H1 (cell line): ENCODE results near the gene CCDC13. TPM values are rescaled to one million over a fixed set of nuclear protein-coding genes. Genes with fewer than 3 reads are reported as not detected.

ENCODE experiments used
- BCL11A ChIP-seq, 2 experiments: IDR thresholded peaks; one replicate each; pipeline ENCODE4 v1.6.1; 2011; ENCODE audit warnings: low read depth in 2 of 2, low read length in 2 of 2, mild to moderate bottlenecking in 2 of 2
- EZH2 ChIP-seq: fragments of 200-600 bp; sonication (generic); IDR thresholded peaks from 2 replicates; pipeline ENCODE4 v1.7.1; 2012; ENCODE audit warnings: low read depth, mild to moderate bottlenecking, moderate library complexity, low read length, inconsistent platforms; ENCODE audit not compliant: severe bottlenecking
- HDAC2 ChIP-seq, 2 experiments: fragments of 300-600 bp in 1 of 2; sonication (generic) in 1 of 2; IDR thresholded peaks; 2 replicates each; pipeline ENCODE4 v1.6.1; 2011 to 2012; ENCODE audit warnings: low read depth in 2 of 2, low read length in 2 of 2, mild to moderate bottlenecking in 2 of 2, moderate library complexity in 2 of 2, borderline replicate concordance in 1 of 2, inconsistent platforms in 1 of 2
- KDM5A ChIP-seq: fragments of 200-600 bp; IDR thresholded peaks from 2 replicates; pipeline ENCODE4 v1.7.1; 2012; ENCODE audit warnings: mild to moderate bottlenecking, low read length, inconsistent platforms, mixed read lengths
- RBBP5 ChIP-seq: IDR thresholded peaks from 2 replicates; pipeline ENCODE4 v1.7.1; 2012; ENCODE audit warnings: low read depth, mild to moderate bottlenecking, inconsistent platforms, low read length, moderate library complexity, borderline replicate concordance
- polyA plus RNA-seq, 7 experiments: library from polyadenylated mRNA; depleted of rRNA in 3 of 7; stranded (reverse) in 5 of 7; unstranded in 2 of 7; fragments of >200 nt in 5 of 7; fragments of 200-250 nt in 2 of 7; gene quantifications; 1 replicate in 5 of 7; 2 replicates in 1 of 7; 4 replicates in 1 of 7; pipeline versions ENCODE4 v1.2.1 to v1.2.3, GENCODE V29; 2011 to 2013; ENCODE audit warnings: missing spikeins in 2 of 7, mixed read lengths in 2 of 7
- total RNA-seq: library from RNA; stranded (reverse); fragmentation: NEBNext Ultra II Directional; extraction: Animal tissue kit (Norgen Biotek cat#: 25700); gene quantifications from 2 replicates; pipeline ENCODE4 v1.2.1, GENCODE V29; 2021
- TF ChIP-seq, protein P1 (sequence below): IDR thresholded peaks from 2 replicates; pipeline ENCODE4 v1.6.1; 2012; ENCODE audit warnings: low read length, inconsistent platforms
- TF ChIP-seq, protein P2 (sequence below): IDR thresholded peaks from 2 replicates; pipeline ENCODE4 v1.6.1; 2012; ENCODE audit warnings: inconsistent platforms

CCDC13 gene
- total and polyA plus RNA-seq, 2 of the 8 experiments (the other 6 are each of a cell fraction or from before 2014, with no cell fraction given) = 0.06 TPM; not detected in 1

DNA sequence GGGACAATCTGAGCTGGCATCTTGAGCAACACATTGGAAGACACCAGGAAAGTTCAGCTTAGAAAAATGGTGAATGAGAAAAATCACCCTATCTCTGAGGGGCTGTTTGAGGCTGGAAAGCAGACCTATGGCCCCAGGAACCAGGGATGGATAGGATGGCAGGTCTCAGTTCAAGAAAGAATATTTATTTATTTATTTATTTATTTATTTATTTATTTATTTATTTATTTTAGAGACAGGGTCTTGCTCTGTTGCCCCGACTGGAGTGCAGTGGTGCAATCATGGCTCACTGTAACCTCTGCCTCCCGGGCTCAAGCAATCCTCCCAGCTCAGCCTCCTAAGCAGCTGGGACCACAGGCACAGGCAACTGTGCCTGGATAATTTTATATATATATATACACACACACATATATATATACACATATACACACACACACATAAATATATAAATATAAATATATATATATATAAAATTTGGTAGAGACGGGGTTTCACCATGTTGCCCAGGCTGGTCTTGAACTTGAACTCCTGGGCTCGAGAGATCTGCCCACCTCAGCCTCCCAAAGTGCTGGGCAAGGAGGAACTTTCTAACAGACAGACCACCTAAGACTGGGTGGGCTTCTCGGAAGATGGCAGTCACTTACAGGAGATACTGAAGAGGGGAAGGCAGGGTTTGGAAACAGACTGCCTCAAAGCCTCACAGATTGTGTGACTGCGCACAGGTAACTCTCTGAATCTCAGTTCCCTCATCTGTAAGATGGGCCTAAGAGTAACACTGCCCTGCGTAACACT lies 29.7 kb downstream of the CCDC13 start (continued):
- TF ChIP-seq, protein P1, sequence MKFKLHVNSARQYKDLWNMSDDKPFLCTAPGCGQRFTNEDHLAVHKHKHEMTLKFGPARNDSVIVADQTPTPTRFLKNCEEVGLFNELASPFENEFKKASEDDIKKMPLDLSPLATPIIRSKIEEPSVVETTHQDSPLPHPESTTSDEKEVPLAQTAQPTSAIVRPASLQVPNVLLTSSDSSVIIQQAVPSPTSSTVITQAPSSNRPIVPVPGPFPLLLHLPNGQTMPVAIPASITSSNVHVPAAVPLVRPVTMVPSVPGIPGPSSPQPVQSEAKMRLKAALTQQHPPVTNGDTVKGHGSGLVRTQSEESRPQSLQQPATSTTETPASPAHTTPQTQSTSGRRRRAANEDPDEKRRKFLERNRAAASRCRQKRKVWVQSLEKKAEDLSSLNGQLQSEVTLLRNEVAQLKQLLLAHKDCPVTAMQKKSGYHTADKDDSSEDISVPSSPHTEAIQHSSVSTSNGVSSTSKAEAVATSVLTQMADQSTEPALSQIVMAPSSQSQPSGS = no peak
- TF ChIP-seq KDM5A (no peak), BCL11A (IDR thresholded peaks at IDR 0.05; ENCODE audit: low read depth in 2 of 2, low read length in 2 of 2) (no peak), HDAC2 (IDR thresholded peaks at IDR 0.05; ENCODE audit: borderline replicate concordance in 1 of 2, low read depth in 2 of 2, low read length in 2 of 2) (no peak), EZH2 (no peak), RBBP5 (no peak)
- TF ChIP-seq, protein P2, sequence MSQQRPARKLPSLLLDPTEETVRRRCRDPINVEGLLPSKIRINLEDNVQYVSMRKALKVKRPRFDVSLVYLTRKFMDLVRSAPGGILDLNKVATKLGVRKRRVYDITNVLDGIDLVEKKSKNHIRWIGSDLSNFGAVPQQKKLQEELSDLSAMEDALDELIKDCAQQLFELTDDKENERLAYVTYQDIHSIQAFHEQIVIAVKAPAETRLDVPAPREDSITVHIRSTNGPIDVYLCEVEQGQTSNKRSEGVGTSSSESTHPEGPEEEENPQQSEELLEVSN = no peak
